Inflammatory macrophage treated with lipopolysaccharide for 1 hour (primary cell): ENCODE data around the gene MRPL48.
"Not testable (repeated sequence)": the region's sequence is repeated elsewhere in the genome, so short reads cannot be mapped to it uniquely, and the experiment has no call there.

Experiments
- DNase-seq, 2 donors: peaks; one replicate each; pipeline ENCODE4 v3.0.0-alpha.2; 2020 to 2022

MRPL48 gene

GRCh38 chr11:73787643-73788558, at the start of gene MRPL48:
Gene MRPL48 (plus strand): TSS chr11:73787874. CDS start chr11:73787972, 98 bp downstream.
- DNase-seq: peak; percentile 83 to 87

- no peak for DNase-seq
Measured at GRCh38 chr11:73743045-73743444, 44.6 kb upstream of the MRPL48 start.

- no peak for DNase-seq
Measured at GRCh38 chr11:73746701-73747100, 41.0 kb upstream of the MRPL48 start.

- no peak for DNase-seq
Measured at GRCh38 chr11:73747762-73748161, 39.9 kb upstream of the MRPL48 start.

- DNase-seq: no peak
Measured at GRCh38 chr11:73748300-73748699, 39.4 kb upstream of the MRPL48 start.

GRCh38 chr11:73749118-73749517, 38.6 kb upstream of the MRPL48 start:
- DNase-seq: no peak

GRCh38 chr11:73750228-73750627, 37.4 kb upstream of the MRPL48 start:
- DNase-seq: peak; percentile 13 to 48

GRCh38 chr11:73750862-73751261, 36.8 kb upstream of the MRPL48 start:
- not testable (repeated sequence) for DNase-seq

GRCh38 chr11:73752216-73752867, 35.3 kb upstream of the MRPL48 start:
- DNase-seq: no peak

GRCh38 chr11:73752903-73753302, 34.8 kb upstream of the MRPL48 start:
- no peak for DNase-seq

GRCh38 chr11:73753938-73754337, 33.7 kb upstream of the MRPL48 start:
- no peak for DNase-seq

- no peak for DNase-seq
Measured at GRCh38 chr11:73755670-73756069, 32.0 kb upstream of the MRPL48 start.

GRCh38 chr11:73757598-73757997, 30.1 kb upstream of the MRPL48 start:
- DNase-seq: peak; percentile 60 to 80

GRCh38 chr11:73758451-73758850, 29.2 kb upstream of the MRPL48 start:
- DNase-seq: no peak

GRCh38 chr11:73759610-73760134, 28.0 kb upstream of the MRPL48 start:
- DNase-seq: peak; percentile 26 to 33

GRCh38 chr11:73760135-73760678, 27.5 kb upstream of the MRPL48 start:
- peak; percentile 12 to 19 for DNase-seq

- DNase-seq: peak; percentile 99 to 100
Measured at GRCh38 chr11:73760679-73761402, 26.8 kb upstream of the MRPL48 start, which contains the start of gene RAB6A. Gene RAB6A (minus strand): TSS chr11:73761074. CDS start chr11:73760635, 439 bp downstream.

- peak in 1 of 2 donors; percentile 10 for DNase-seq
Measured at GRCh38 chr11:73761403-73761945, 26.2 kb upstream of the MRPL48 start.

- DNase-seq: no peak
Measured at GRCh38 chr11:73762732-73763131, 24.9 kb upstream of the MRPL48 start.

GRCh38 chr11:73766763-73767162, 20.9 kb upstream of the MRPL48 start:
- no peak for DNase-seq

- DNase-seq: not testable (repeated sequence)
Measured at GRCh38 chr11:73770811-73771210, 16.9 kb upstream of the MRPL48 start.
